ENCODE results near the gene HRCT1.

Gene HRCT1

DNA sequence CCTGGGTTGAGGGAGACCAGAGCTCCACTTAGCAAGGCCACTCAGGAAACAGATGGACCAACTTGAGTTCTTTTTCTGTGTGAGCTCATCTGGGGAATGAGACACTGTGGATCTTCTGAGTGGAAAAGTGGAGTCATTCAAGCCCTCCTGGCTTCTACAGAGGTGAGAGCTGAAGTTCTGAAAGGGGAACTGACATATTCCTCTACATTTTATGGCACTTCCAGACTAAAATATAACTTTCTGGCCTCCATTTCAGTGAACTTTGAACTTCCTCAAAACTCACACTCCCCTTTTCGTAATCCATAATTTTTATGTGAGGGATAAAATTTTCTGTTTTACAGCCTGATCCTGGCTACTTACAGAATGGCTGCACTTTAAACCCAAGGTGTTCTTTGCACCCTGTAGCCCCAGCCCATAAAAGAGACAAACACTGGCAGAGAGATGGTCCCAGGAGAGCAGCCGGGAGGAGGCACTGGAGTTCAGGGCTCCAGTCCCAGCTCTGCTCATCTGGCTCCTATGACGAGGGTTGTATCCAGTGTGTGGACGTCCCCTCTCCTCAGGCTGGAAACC lies 14.1 kb downstream of the HRCT1 start:
- TF ChIP-seq, protein P1, sequence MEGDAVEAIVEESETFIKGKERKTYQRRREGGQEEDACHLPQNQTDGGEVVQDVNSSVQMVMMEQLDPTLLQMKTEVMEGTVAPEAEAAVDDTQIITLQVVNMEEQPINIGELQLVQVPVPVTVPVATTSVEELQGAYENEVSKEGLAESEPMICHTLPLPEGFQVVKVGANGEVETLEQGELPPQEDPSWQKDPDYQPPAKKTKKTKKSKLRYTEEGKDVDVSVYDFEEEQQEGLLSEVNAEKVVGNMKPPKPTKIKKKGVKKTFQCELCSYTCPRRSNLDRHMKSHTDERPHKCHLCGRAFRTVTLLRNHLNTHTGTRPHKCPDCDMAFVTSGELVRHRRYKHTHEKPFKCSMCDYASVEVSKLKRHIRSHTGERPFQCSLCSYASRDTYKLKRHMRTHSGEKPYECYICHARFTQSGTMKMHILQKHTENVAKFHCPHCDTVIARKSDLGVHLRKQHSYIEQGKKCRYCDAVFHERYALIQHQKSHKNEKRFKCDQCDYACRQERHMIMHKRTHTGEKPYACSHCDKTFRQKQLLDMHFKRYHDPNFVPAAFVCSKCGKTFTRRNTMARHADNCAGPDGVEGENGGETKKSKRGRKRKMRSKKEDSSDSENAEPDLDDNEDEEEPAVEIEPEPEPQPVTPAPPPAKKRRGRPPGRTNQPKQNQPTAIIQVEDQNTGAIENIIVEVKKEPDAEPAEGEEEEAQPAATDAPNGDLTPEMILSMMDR (IDR thresholded peaks at IDR 0.05; ENCODE audit: extremely low read depth, missing control alignments): no peak
- DNase-seq (ENCODE audit: low spot score): no peak

DNA sequence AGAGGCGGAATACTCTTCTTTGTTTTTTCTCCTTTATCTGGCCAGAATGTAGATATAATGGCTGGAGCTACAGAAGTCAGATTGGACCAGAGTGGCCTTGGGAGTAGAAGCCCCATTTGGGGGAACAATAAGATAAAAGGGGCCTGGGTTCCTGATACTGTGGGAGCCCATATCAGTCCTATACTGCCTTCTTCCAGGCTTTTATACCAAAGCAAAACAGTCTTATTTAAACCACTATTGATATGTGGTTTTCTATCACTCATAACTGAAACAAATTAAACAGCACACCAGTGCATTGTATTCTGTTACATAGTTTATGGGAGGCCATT lies 17.6 kb downstream of the HRCT1 start:
- TF ChIP-seq, protein P1 (IDR thresholded peaks at IDR 0.05; ENCODE audit: extremely low read depth, missing control alignments): no peak

DNA sequence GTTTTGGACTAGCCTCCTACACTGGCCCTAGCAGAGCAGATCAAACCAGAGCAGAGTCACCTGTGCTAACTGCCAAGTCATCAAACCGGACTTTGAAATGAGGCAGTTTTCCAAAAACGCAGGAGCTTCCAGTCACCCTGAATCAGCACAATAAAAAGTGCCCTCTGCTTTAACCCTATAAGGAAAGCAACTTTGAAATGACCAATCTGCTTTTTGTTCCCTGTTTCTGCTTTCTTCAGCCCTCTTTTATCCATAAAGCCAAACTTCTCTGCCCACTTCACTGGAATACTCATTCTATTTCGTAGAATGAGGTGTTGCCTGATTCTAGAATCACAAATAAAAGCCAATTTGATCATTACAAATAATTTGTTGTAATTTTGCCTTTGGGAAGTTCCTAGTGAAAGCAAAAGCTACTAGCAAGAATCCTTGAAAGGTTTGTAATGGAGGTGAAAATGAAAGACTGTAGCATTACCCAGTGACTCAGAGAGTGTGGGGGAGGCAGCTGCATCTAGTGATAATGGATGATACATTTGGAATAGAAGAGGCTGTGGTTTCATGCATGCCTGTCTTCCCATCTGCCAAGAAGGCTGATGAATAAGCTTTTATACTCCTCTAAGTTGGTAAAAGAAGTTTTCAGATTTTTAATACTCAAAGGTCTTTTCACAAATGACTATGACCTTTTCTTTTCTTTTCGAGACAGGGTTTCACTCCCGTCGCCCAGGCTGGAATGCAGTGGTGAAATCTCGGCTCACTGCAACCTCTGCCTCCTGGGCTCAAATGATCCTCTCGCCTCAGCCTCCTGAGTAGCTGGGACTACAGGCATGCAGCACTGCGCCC lies 18.1 kb downstream of the HRCT1 start:
- no peak for DNase-seq (ENCODE audit: low spot score)
- TF ChIP-seq, protein P1 (IDR thresholded peaks at IDR 0.05; ENCODE audit: extremely low read depth, missing control alignments): no peak

More for the DNA sequence above, 17.6 kb downstream of the HRCT1 start:
- DNase-seq (ENCODE audit: low spot score): no peak

DNA sequence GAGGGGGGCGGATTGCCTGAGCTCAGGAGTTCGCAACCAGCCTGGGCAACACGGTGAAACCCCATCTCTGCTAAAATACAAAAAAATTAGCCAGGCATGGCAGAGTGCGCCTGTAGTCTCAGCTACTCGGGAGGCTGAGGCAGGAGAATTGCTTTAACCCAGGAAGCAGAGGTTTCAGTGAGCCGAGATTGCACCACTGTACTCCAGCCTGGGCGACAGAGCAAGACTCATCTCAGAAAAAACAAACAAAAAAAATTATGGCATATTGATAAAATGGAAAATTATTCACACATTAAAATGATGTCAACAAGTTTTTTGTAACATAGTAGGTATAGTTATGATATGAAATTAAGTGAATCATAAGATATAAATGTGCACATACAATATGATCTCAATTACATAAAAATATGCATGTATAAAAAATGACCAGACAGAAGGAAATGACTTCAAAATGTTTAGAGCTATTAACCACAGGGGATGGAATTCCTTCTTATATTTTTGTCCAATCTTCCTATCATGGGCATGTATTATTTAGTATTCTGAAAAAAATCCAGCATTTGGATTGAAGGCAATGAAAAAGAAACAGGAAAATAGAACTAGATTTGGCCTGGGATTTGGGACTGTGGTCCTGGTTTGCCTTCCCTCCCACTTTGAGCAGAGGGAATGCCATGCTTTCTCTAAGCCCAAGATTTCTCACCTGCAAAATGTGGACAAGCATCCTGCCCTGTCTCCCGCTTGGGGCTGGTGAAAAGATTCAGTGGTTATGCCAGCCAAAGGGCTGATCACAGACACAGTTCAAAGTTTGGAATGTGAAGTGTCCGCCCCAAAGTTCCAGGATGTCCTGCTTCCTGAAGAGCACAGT lies 22.8 kb downstream of the HRCT1 start:
- TF ChIP-seq, protein P1 (IDR thresholded peaks at IDR 0.05; ENCODE audit: extremely low read depth, missing control alignments): no peak
- no peak for DNase-seq (ENCODE audit: low spot score)

DNA sequence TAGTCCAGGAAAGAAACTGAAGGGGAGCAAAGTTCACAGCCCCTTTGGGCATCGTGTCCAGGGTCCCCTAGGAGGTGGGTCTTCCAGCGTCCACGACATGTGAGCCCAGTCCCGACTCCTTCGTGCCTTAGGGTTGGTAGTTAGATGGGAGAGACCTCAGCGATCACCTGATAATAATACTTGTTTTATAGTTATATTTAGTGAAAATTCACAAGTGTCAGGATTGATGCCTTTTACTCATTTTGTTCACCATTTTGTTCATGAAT lies 23.4 kb downstream of the HRCT1 start:
- TF ChIP-seq, protein P1 (IDR thresholded peaks at IDR 0.05; ENCODE audit: extremely low read depth, missing control alignments): no peak
- DNase-seq (ENCODE audit: low spot score): no peak

DNA sequence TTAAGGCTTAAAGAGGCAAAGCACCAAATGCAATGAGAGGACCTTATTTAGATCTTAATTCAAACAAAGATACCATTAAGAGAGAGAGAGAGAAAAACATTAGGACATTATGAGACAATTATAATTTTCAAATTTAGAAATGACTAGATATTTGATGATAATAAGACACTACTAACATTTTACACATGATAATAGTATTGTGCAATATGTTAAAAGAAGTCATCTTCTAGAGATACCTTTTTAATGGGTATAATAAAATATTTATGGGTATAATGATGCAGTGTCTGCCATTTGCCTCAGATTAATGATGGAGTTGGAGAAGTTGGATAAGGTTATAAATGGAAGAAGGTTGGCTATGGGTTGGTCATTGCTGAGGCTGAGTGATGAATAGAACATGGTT lies 24.5 kb downstream of the HRCT1 start:
- TF ChIP-seq, protein P1 (IDR thresholded peaks at IDR 0.05; ENCODE audit: extremely low read depth, missing control alignments): no peak
- DNase-seq (ENCODE audit: low spot score): no peak

DNA sequence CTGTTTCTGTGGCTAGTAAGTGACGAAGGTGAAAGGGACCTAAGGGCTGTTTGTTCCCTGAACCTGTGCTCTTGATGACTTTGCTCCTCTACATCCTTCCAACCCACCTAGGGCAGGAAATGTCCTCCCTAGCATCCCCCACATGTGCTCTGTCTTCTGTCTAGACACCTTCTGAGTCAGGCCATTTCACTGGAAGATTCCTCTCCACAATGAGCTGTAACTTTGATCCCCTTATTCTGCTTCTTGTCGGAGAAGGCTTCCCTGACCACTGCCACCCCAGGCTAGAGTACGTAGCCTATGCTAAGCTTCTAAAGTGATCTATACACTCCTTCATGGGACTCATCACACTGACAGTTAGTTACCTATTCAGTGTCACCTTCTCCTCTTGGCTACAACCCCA lies 25.0 kb downstream of the HRCT1 start:
- TF ChIP-seq, protein P1 (IDR thresholded peaks at IDR 0.05; ENCODE audit: extremely low read depth, missing control alignments): no peak
- DNase-seq (ENCODE audit: low spot score): no peak
